T47D (cell line): ENCODE measurements around the gene FMC1.
"Not testable (repeated sequence)": the region's sequence is repeated elsewhere in the genome, so short reads cannot be mapped to it uniquely, and the experiment has no call there.

Experiments used
- DNase-seq, 2 experiments: peaks; one replicate each; pipeline versions ENCODE4 v3.0.0 to v3.0.0-alpha.2; 2011 to 2012; ENCODE audit warnings: low read depth in 1 of 2, low spot score in 1 of 2
- JUND ChIP-seq: IDR thresholded peaks from 2 replicates; pipeline ENCODE4 v1.6.1; 2012; ENCODE audit warnings: low read depth
- in situ Hi-C: cut with HindIII; loops from 2 replicates; pipeline ENCODE4 v1.10.0; 2016; ENCODE audit warnings: low sequenced_read_pairs, low pct_unique_long_range_greater_than_20kb

FMC1 gene

GRCh38 chr7:139354729-139355128 lies 13.6 kb downstream of the FMC1 start:
- in situ Hi-C loops: no loop called here
- no peak for TF ChIP-seq JUND
- no peak for DNase-seq

DNA sequence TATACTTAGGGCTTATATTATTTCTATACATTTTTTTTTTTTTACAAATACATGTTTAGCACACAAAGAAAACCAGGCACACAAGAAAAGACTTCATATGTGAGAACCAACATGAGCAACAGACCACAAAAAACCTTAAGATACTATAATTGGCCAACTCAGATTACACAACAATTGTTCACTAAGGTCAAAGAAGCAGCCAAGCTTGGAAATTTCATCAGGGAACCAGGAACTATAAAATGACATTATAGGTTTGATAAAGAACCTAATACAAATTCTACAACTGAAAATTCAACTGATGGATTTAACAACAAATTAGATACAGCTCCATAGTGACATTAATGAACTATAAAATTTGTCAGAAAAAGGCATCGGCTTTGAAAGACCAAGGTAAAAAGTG lies 14.2 kb downstream of the FMC1 start:
- no peak for TF ChIP-seq JUND
- DNase-seq: no peak
- in situ Hi-C loops: no loop called here

GRCh38 chr7:139357729-139358506 lies 16.8 kb downstream of the FMC1 start:
- DNase-seq, in situ Hi-C loops: not testable (repeated sequence)

DNA sequence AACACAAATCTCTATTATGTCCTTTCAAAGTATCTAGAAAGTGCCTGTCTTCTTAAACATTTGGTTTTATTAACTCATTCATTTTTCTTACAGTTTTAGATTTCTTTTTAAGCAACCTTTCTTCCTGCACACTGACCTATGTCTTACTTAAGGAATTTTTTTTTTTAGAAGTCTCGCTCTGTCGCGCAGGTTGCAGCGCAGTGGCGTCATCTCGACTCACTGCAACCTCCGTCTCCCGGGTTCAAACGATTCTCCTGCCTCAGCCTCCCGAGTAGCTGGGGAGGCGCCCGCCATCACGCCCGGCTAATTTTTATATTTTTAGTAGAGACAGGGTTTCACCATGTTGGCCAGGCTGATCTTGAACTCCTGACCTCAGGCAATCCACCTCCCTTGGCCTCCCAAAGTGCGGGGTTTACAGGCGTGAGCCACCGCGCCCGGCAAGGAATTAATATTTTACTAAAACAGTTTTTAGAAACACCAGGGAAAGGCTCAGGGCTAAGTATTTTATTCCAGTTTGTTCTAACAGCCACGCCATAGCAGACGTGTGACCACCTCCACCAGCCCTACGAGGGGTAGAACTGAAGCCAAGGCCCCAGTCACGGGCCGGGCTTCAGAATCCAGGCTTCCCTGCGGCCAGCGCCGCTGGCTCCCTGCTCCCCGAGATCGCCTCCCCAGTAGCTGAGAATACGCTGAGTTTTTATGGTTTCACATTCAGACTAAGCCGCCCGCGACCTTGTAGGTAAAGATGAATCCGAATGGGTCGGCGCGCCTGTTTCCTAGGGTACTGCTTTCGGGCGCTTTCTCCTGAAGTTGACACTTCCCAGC lies 17.6 kb downstream of the FMC1 start:
- no peak for TF ChIP-seq JUND
- in situ Hi-C loops: no loop called here
- peak in 1 of 2 experiments; percentile 54 for DNase-seq

- no peak for TF ChIP-seq JUND
- in situ Hi-C loops: no loop called here
- peak; percentile 47 to 98 for DNase-seq
Measured at GRCh38 chr7:139359366-139360209, 18.5 kb downstream of the FMC1 start, which contains the start of gene LUC7L2. LUC7L2 (plus strand) TSS chr7:139359894; CDS start chr7:139360262, 368 bp downstream.

DNA sequence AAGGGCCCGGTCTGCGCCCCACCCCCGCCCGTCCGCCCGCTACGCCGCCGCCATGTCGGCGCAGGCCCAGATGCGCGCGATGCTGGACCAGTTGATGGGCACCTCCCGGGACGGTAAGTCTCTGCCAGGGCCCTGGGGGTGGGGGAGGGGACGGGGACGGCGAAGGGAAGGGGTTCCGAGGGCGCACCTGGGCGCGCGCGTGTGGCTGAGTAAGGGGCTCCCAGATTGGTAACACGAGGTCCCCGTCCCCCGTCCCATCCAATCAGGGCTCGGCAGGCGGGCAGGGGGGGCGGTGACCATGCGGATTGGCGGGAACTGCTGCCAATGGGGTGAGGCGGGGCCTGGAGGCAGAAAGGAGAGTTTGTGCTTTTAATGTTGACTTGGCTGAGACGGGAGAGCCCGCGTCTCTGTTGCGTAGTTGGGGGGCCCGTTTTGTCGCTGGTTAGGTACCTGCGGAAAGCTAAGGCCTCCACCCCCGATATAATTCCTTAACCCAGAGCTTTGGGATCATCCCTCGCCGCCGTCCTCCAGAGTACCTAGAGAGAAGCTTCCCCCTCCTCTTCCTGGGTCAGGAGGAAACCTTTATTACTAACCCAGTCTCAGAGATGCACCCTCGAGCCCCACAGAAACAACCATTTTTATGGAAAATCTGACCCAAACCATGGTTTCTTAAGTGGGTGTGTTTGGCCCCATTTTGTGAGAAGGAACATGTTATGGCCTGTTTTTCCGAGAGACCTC lies 19.2 kb downstream of the FMC1 start:
- in situ Hi-C loops: no loop called here
- peak; percentile 66 to 96 for DNase-seq
- TF ChIP-seq JUND: no peak

DNA sequence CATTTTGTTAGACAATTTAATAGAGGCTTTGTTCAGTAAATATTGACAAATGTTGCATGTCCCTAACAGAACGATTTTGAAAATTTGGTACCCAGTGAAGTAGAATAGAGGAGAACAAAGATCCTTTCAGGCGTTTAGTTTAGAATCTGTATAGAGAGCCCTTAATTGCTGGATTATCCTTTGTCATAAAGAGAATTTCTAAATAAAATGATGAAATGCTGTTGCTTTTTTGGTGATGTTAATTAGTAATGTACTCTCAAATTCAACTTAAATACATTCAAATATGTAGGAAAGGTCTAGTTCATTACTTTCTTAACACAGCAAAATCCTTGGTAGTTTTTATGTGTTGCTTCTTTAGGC lies 19.8 kb downstream of the FMC1 start:
- in situ Hi-C loops: no loop called here
- no peak for TF ChIP-seq JUND

DNA sequence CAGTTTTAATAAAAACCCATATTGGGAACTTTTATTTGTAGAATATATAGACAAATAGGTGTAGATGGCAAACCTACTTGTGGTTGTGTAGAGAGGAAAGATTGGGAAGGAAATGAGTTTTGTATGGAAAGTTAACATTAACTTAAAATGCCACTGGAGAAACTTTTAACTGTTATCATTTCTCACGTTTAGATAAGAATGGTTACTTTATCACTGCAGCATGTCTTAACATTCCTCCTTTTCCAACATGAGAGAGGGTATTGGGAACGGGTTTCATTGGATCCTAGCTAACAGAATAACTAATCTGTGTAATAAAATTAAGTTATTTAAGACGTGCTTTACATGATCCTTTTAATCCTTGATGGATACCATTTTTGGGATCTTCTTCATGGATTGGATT lies 20.4 kb downstream of the FMC1 start:
- TF ChIP-seq JUND: no peak
- DNase-seq: no peak
- in situ Hi-C loops: no loop called here

More for the DNA sequence above, 19.8 kb downstream of the FMC1 start:
- DNase-seq: no peak

DNA sequence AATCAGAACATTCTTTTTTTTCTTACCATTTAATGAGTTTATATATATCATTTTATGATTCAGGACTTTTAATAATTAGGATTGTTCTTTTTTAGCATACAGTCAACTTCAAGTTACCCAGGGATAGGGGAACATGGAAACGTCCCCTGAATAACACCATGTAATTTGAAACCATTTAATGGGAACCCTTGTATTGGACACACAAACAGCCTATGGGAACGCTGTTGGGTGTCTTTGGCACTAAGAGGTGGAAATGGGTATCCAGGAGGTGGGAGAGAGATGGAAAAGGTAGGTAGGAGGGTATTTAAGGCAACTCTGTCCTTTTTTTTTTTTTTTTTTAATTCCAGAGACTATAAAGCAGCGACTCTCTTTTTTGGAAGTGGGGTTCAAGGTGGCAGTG lies 21.2 kb downstream of the FMC1 start:
- in situ Hi-C loops: no loop called here
- TF ChIP-seq JUND: no peak
- DNase-seq: peak in 1 of 2 experiments; percentile 20

DNA sequence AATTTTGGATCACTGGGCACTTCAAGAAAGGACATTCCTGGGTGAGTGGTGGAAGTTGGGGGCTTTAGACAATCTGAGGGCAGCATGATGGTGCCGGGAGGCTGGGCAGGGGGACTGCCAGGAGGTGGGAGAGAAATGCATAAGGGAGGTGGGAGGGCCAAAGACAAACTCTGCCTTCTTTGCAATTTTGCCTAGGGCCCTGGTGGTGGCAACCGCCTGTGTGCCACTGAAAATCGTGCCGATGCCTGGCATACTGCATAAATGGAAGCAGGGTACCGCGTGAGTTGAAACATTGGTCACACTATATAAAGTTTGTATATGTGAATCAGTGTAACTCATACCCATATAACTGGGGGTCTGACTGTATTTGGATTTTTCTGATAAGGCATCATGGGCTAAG lies 21.8 kb downstream of the FMC1 start:
- no peak for TF ChIP-seq JUND
- in situ Hi-C loops: no loop called here
- DNase-seq: no peak

- no peak for DNase-seq
- in situ Hi-C loops: no loop called here
- TF ChIP-seq JUND: no peak
Measured at GRCh38 chr7:139365336-139365735, 24.2 kb downstream of the FMC1 start.

GRCh38 chr7:139366400-139366799 lies 25.3 kb downstream of the FMC1 start:
- DNase-seq: no peak
- in situ Hi-C loops: no loop called here
- no peak for TF ChIP-seq JUND
